NCI-H146 treated with DMSO at 0.1 percent for 48 hours (cell line): ENCODE results near the gene CCHCR1.
A peak's percentile ranks its signal among the peaks of the same experiment; 100 is the strongest.
"Not testable (repeated sequence)": the region's sequence is repeated elsewhere in the genome, so short reads cannot be mapped to it uniquely, and the experiment has no call there.

ENCODE experiments used
- DNase-seq: peaks from one replicate; lab custom pipeline; 2025; ENCODE audit not compliant: unreplicated experiment; lab: John Stamatoyannopoulos, UW

CCHCR1 gene

GRCh38 chr6:31164475-31165063 is 7.0 kb upstream of the CCHCR1 start:
- not testable (repeated sequence) for DNase-seq

DNA sequence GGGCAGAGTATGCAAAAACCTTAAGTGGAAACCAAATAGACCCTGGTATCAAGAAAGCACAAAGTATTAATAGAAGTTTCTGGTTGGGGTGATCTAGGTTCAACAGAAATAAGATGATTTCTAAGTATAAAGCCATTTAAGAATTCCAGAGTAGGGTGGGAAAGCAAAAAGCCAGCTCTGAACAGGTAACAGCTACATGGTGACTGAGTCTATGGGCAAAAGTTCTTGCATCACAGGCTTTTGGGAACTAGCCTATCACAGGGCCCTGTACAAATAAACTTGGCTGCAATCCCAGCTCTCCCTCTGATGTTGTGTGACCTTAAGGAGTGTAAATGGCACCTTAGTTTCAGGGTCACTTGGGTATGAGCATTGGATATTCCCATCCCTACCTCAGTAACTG is 6.3 kb upstream of the CCHCR1 start:
- DNase-seq, result no peak

GRCh38 chr6:31162463-31163165 is 5.0 kb upstream of the CCHCR1 start:
- DNase-seq, result no peak

GRCh38 chr6:31161216-31162126 is 3.9 kb upstream of the CCHCR1 start:
- no peak for DNase-seq

DNA sequence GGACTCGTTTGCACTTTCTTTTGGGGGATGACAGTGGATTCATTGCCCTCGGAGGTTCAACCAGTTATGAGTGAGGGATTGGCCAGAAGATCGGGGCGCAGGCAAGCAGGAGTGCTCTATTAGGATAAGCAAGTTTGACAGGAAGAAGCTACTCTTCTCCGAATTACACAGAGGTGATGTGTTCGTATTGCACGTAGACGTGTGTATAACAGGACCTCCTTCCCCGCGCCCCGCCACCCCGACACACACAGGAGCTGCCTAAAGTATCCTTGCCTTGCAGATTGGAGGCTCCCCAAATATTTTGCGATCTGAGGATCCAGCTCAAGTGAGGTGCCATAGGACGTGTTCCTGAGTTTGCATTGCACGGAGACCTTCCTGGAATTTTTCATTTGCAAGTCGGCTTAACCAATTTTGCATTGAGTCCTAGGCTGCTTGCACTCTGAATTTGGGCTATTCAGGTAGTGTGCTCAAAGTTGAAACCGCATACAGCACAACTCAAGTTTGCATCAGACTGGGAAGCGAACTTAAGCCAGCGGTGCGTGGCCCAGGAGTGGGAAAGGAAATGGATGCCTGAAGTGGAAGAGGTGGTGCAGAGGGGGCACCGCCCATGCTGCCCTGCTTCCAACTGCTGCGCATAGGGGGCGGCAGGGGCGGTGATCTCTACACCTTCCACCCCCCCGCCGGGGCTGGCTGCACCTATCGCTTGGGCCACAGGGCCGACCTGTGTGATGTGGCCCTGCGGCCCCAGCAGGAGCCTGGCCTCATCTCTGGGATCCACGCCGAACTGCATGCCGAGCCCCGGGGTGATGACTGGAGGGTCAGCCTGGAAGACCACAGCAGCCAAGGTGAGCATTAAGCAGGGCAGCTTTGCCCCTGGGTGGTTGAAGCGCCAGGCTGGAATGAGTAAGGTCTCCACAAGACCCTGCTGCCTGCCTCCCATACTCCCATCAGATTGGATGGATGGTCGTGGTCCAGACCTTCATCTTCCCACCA is 1.6 kb upstream of the CCHCR1 start:
- DNase-seq, result peak; percentile 10

DNA sequence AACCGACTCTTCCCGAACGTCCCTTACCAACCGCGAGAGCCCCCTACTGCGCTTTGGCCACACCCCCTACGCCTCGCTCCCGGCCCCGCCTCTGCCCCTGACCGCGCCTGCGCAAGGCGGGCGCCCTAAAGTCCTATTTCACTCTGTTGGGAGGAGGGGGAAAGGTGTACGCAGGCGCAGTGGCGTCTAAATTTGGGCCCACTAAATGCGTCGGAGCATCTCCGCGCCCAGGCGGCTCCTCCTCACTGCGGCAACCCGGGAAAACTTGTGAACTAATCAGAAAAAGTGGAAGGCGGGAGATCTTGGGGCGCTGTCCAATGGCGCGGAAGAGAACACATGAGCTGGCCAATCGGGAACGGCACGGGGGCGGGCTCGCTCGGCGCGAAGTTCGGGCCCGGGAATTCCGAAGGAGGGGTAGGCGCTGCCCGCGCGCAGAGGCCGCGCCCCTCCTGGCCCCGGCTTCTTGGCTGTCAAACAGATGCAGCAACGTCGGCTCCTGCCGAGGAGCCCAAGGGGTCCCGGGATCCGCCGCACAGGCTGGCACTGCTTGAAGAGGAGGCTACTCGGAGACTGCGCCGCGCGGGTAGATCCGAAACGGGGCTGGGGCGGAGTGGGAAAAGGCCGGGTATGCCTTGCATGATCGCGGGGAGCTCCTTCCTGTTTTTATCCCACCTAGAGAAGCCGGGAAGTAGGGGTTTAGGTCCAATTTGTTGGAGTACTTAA is 699 bp upstream of the CCHCR1 start, which contains the start of gene TCF19:
TSS of gene TCF19 (plus strand) at position 450 of the 723 bp plus-strand sequence. CDS start 881 bp downstream, outside the sequence.
- DNase-seq, result peak; percentile 96

DNA sequence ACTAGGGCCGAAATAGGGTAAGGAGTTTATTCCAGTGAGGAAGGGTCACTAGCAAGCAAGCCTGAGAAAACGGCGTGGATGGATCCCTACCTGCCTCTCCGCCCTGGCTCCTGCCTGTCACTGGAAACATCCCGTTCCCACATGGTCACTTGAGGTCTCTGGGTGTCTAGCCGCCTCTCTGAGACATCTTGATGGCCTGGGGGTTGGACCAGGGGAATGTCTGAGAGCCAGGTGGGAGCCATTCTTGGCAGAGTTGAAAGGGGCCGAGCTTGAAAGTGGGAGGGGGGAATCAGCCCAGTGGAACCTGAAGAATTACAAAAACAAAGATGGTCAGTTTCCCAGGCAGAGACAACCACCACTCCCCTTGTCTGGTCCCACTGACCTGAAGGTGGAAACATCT is 961 bp downstream of the CCHCR1 start:
- DNase-seq, result no peak

- no peak for DNase-seq
Measured at GRCh38 chr6:31154436-31154835, 3.2 kb downstream of the CCHCR1 start.

- no peak for DNase-seq
Measured at GRCh38 chr6:31152781-31153180, 4.8 kb downstream of the CCHCR1 start.

DNA sequence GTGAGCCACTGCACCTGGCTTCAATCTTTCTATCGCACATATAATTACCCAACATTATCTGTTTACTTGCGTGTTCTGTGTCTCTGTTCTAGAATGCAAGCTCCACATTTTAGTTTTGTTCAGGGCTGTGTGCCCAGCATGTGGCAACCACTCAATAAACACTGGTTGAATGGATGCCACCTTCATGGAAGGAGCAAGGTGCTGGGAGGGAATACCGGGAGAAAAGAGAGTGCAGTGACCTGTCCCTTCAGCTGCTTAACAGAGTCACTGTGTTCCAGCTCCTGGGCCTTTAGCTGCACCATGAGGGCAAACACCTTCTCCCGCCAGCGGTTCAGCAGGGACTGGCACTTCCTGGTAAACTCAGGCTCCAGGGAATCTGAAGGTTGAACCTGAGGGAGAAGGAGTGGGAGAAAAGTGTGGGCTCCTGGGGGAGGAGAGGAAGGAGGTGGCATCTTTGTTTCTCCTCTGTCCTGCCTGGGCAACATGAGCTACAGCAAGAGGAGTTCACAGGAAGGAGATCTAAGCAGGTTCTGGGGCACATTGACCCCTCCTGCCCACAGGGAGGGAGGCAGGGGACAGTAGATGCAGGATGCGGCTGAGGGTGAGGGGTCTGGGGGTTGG is 7.7 kb downstream of the CCHCR1 start:
- no peak for DNase-seq

GRCh38 chr6:31145386-31145785 is 12.2 kb downstream of the CCHCR1 start:
- no peak for DNase-seq

DNA sequence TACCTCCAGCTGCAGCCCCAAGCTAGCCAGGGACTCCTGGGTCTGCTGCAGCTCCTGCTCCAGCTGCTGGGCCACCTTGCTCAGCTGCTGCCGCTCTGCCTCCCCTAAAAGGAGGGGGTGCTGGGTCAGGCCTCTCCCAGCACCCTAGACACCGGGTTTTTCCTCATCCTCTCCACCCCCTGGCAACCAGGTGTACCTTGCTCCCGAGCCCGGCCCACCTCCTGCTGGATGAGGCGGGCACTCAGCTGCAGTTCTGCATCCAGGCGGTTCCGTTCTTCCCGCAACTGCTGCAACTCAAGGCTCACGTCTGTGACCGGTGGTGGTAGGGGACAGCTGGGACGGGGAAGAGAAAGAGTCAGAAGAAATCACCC is 12.6 kb downstream of the CCHCR1 start:
- no peak for DNase-seq

DNA sequence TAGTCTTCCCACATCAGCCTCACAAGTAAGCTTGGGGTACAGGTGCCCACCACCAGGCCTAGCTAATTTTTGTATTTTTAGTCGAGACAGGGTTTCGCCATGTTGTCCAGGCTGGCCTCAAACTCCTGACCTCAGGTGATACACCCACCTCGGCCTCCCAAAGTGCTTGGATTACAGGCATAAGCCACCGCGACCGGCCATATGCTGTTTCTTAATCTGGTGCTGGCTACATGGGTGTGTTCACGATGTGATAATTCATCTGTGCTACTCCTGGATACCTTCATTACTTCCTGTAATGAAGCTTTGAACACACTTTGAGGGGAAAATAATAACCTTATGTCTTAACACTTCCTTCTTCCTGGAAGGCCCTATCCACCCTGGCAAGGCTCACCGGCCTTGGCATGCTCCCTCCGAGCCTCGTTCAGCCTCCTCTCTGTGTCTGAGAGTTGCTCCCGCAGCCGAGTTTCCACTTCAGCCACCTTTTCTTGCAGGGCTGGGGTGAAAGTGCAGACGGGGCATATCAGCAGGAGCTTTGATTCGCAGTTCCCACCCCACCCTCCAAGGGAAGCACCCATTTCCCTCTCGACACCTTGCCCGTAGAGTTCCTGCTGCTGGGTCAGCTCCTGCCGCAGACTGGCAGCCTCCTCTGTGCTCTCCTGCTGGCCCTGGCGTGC is 13.2 kb downstream of the CCHCR1 start:
- DNase-seq, result no peak

DNA sequence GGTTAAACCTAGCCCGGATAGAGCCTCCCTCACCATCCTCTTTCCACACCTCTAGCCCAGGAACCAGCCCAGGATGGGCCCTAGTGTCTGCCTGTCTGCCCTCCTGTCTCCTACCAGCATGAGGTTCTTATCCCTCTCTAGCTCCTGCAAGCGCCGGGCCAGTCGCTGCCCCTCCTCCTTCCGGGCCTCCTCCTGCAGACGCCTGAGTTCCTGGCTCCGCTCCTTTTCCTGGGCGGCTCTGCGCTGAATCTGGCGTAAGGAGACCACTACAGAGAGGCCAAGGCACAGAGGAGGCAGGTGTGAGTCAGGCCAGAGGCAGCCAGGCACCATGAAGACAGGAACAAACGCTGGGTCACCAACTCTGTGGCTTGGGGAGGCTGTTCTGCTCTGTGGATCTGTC is 14.5 kb downstream of the CCHCR1 start:
- DNase-seq, result no peak

DNA sequence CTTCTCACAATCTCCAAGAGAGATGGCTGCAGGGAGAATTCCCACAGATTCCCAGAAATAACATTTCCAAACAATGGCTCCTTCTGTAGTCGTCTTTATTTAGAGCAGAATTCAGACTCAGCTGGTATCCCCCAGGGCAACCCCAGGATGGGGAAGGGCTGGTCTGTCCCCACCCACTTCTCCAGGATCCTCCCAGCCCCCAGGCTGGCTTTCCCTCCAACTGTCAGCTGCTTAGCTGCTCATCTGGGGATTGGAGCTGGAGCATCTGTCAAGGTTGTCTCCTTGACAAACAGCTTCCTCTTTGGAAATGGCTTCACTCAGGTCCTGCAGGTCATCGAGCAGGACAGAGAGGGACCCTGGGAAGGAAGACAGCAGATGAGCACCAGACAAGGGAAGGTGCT is 15.2 kb downstream of the CCHCR1 start:
- DNase-seq, result no peak

GRCh38 chr6:31140643-31141042 is 17.0 kb downstream of the CCHCR1 start:
- DNase-seq, result no peak

- DNase-seq, result no peak
Measured at GRCh38 chr6:31139599-31139998, 18.0 kb downstream of the CCHCR1 start.

- DNase-seq, result no peak
Measured at GRCh38 chr6:31138982-31139381, 18.6 kb downstream of the CCHCR1 start, which contains the start of gene PSORS1C2. Gene PSORS1C2 (minus strand): TSS chr6:31139066. CDS start chr6:31139026, 40 bp downstream.

DNA sequence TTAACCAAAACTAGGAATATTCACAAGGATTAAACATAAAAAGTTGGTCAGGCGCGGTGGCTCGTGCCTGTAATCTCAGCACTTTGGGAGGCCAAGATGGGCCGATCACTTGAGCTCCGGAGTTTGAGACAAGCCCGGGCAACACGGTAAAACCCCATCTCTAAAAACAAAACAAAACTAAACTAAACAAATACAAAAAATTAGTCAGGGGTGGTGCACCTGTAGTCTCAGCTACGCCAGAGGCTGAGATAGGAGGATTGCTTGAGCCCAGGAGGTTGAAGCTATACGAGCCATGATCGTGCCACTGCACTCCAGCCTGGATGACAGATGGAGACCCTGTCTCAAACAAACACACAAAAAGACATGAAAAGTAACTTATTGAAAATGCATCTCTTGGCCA is 21.9 kb downstream of the CCHCR1 start:
- DNase-seq, result no peak
